NOMO-1 treated with dmso at 0.1 percent for 144 hours (cell line): ENCODE results near the gene LMBRD2.

Experiments used
- DNase-seq: peaks from one replicate; lab custom pipeline; 2025; ENCODE audit not compliant: unreplicated experiment; lab: John Stamatoyannopoulos, UW

The LMBRD2 gene

GRCh38 chr5:36054647-36055046 lies 97.0 kb downstream of the LMBRD2 start:
- DNase-seq, result no peak

- no peak for DNase-seq
Observed at GRCh38 chr5:36052538-36052937, 99.1 kb downstream of the LMBRD2 start.

- no peak for DNase-seq
Observed at GRCh38 chr5:36049949-36050348, 101.7 kb downstream of the LMBRD2 start.
